HEK293 (cell line): ENCODE results near the gene ZNF528.
A peak's percentile ranks its signal among the peaks of the same experiment; 100 is the strongest.

Source experiments
- CTCF ChIA-PET: fragments of 350-600 bp; formaldehyde crosslinking; extraction: SDS; loops from one replicate; lab custom pipeline; 2021; ENCODE audit warnings: antibody characterized with exemption; lab: Yijun Ruan, JAX
- POLR2A ChIA-PET: fragments of 300-600 bp; formaldehyde crosslinking; extraction: SDS; loops from one replicate; lab custom pipeline; 2020; ENCODE audit warnings: antibody characterized with exemption, inconsistent platforms; lab: Yijun Ruan, JAX
- H3K27ac ChIP-seq: fragments of 200-500 bp; sonication (Bioruptor generic); 2 replicates; pipeline ENCODE4 v1.5.1; 2014; ENCODE audit warnings: low read depth, low read length, control low read depth, inconsistent platforms; ENCODE audit errors: extremely low read depth
- H3K36me3 ChIP-seq, 2 experiments: fragments of 200-500 bp in 1 of 2; sonication (Bioruptor generic) in 1 of 2; 1 replicate in 1 of 2; 2 replicates in 1 of 2; pipeline ENCODE4 v1.5.1; 2014 to 2017; ENCODE audit warnings: inconsistent platforms in 2 of 2, low read length in 2 of 2; ENCODE audit not compliant: control insufficient read depth in 2 of 2, insufficient read depth in 1 of 2
- H3K4me1 ChIP-seq: fragments of 200-500 bp; sonication (Bioruptor generic); 2 replicates; pipeline ENCODE4 v1.5.1; 2014; ENCODE audit warnings: mild to moderate bottlenecking, low read length, inconsistent platforms; ENCODE audit not compliant: control insufficient read depth, insufficient read depth
- H3K4me3 ChIP-seq: 2 replicates; pipeline ENCODE4 v1.5.1; 2011; ENCODE audit warnings: low read depth, mild to moderate bottlenecking, control low read depth, low read length, moderate library complexity
- H3K9me3 ChIP-seq: fragments of 200-500 bp; sonication (Bioruptor generic); 2 replicates; pipeline ENCODE4 v1.5.1; 2014; ENCODE audit warnings: low read depth, low read length, inconsistent platforms; ENCODE audit not compliant: control insufficient read depth, insufficient read depth
- KLF10 ChIP-seq: fragments of 450-650 bp; IDR thresholded peaks from 2 replicates; pipeline ENCODE4 v1.5.1; 2018; ENCODE audit warnings: missing biosample characterization, mild to moderate bottlenecking, missing genetic modification characterization
- REPIN1 ChIP-seq: fragments of 450-650 bp; formaldehyde crosslinking; IDR thresholded peaks from 2 replicates; pipeline ENCODE4 v1.5.1; 2017; ENCODE audit warnings: missing biosample characterization, missing genetic modification characterization, low read depth
- SETDB1 ChIP-seq: IDR thresholded peaks from one replicate; pipeline ENCODE4 v1.6.1; 2017; ENCODE audit warnings: mild to moderate bottlenecking, low read length, moderate library complexity, mixed read lengths; ENCODE audit not compliant: insufficient read length
- SP2 ChIP-seq: fragments of 450-650 bp; formaldehyde crosslinking; IDR thresholded peaks from 2 replicates; pipeline ENCODE4 v1.5.1; 2016; ENCODE audit warnings: missing biosample characterization, missing genetic modification characterization
- SP7 ChIP-seq: fragments of 450-650 bp; formaldehyde crosslinking; IDR thresholded peaks from 2 replicates; pipeline ENCODE4 v1.5.1; 2016; ENCODE audit warnings: missing biosample characterization, missing genetic modification characterization
- TRIM28 ChIP-seq: IDR thresholded peaks from 2 replicates; pipeline ENCODE4 v1.6.1; 2011; ENCODE audit warnings: low read length, control low read depth, borderline replicate concordance
- YY1 ChIP-seq: fragments of 450-650 bp; formaldehyde crosslinking; IDR thresholded peaks from 2 replicates; pipeline ENCODE4 v1.5.1; 2018; ENCODE audit warnings: missing biosample characterization, missing genetic modification characterization
- ZBTB20 ChIP-seq: fragments of 450-650 bp; formaldehyde crosslinking; IDR thresholded peaks from 2 replicates; pipeline ENCODE4 v1.5.1; 2016; ENCODE audit warnings: missing biosample characterization, missing genetic modification characterization
- ZBTB21 ChIP-seq: fragments of 450-650 bp; formaldehyde crosslinking; IDR thresholded peaks from 2 replicates; pipeline ENCODE4 v1.5.1; 2017; ENCODE audit warnings: missing biosample characterization, missing genetic modification characterization
- ZIC2 ChIP-seq: fragments of 450-650 bp; formaldehyde crosslinking; IDR thresholded peaks from 2 replicates; pipeline ENCODE4 v1.5.1; 2016; ENCODE audit warnings: missing biosample characterization, missing genetic modification characterization
- ZNF16 ChIP-seq: fragments of 450-650 bp; formaldehyde crosslinking; IDR thresholded peaks from 2 replicates; pipeline ENCODE4 v1.5.1; 2016; ENCODE audit warnings: low read depth, missing biosample characterization, missing genetic modification characterization
- ZNF24 ChIP-seq: fragments of 450-650 bp; formaldehyde crosslinking; IDR thresholded peaks from 2 replicates; pipeline ENCODE4 v1.5.1; 2016; ENCODE audit warnings: missing biosample characterization, missing genetic modification characterization
- ZNF274 ChIP-seq, 2 experiments: fragments of 200-500 bp in 1 of 2; fragments of 450-650 bp in 1 of 2; sonication (Bioruptor generic) in 1 of 2; formaldehyde crosslinking in 1 of 2; IDR thresholded peaks; 2 replicates each; pipeline versions ENCODE4 v1.5.1 to v1.6.1; 2014 to 2016; ENCODE audit warnings: borderline replicate concordance in 1 of 2, inconsistent platforms in 1 of 2, low read length in 1 of 2, missing biosample characterization in 1 of 2, missing genetic modification characterization in 1 of 2
- ZNF335 ChIP-seq: fragments of 450-650 bp; formaldehyde crosslinking; conservative IDR thresholded peaks from 2 replicates; pipeline ENCODE4 v1.5.1; 2016; ENCODE audit warnings: missing biosample characterization, missing genetic modification characterization
- ZNF416 ChIP-seq: fragments of 450-650 bp; formaldehyde crosslinking; IDR thresholded peaks from 2 replicates; pipeline ENCODE4 v1.5.1; 2016; ENCODE audit warnings: missing biosample characterization, missing genetic modification characterization
- ZNF473 ChIP-seq: fragments of 450-650 bp; formaldehyde crosslinking; IDR thresholded peaks from 2 replicates; pipeline ENCODE4 v1.5.1; 2017; ENCODE audit warnings: missing biosample characterization, missing genetic modification characterization
- ZNF600 ChIP-seq: fragments of 450-650 bp; formaldehyde crosslinking; IDR thresholded peaks from 2 replicates; pipeline ENCODE4 v1.5.1; 2016; ENCODE audit warnings: missing biosample characterization, missing genetic modification characterization
- ZNF610 ChIP-seq: fragments of 450-650 bp; formaldehyde crosslinking; IDR thresholded peaks from 2 replicates; pipeline ENCODE4 v1.5.1; 2016; ENCODE audit warnings: missing biosample characterization, missing genetic modification characterization, borderline replicate concordance
- ZNF626 ChIP-seq: fragments of 450-650 bp; sonication (Bioruptor Pico); formaldehyde crosslinking; IDR thresholded peaks from 2 replicates; pipeline ENCODE4 v1.5.1; 2018; ENCODE audit warnings: missing biosample characterization, missing genetic modification characterization, inconsistent platforms
- ZNF660 ChIP-seq: fragments of 450-650 bp; IDR thresholded peaks from 2 replicates; pipeline ENCODE4 v1.5.1; 2018; ENCODE audit warnings: missing biosample characterization, mild to moderate bottlenecking, missing genetic modification characterization
- ZNF670 ChIP-seq: fragments of 450-650 bp; formaldehyde crosslinking; IDR thresholded peaks from 2 replicates; pipeline ENCODE4 v1.5.1; 2016; ENCODE audit warnings: missing biosample characterization, missing genetic modification characterization, low read depth
- ZNF707 ChIP-seq: fragments of 450-650 bp; formaldehyde crosslinking; IDR thresholded peaks from 2 replicates; pipeline ENCODE4 v1.5.1; 2016; ENCODE audit warnings: missing biosample characterization, missing genetic modification characterization
- TF ChIP-seq, protein P1 (sequence below): fragments of 450-650 bp; formaldehyde crosslinking; IDR thresholded peaks from 2 replicates; pipeline ENCODE4 v1.5.1; 2017; ENCODE audit warnings: missing biosample characterization, missing genetic modification characterization
- TF ChIP-seq, protein P2 (sequence below): fragments of 450-650 bp; formaldehyde crosslinking; IDR thresholded peaks from 2 replicates; pipeline ENCODE4 v1.5.0; 2017; ENCODE audit warnings: missing biosample characterization, missing genetic modification characterization, borderline replicate concordance
- TF ChIP-seq, protein P3 (sequence below): fragments of 450-650 bp; formaldehyde crosslinking; IDR thresholded peaks from 2 replicates; pipeline ENCODE4 v1.5.1; 2016; ENCODE audit warnings: missing biosample characterization, missing genetic modification characterization
- TF ChIP-seq, protein P4 (sequence below): fragments of 450-650 bp; formaldehyde crosslinking; IDR thresholded peaks from 2 replicates; pipeline ENCODE4 v1.5.1; 2016; ENCODE audit warnings: missing biosample characterization, missing genetic modification characterization

The ZNF528 gene

DNA sequence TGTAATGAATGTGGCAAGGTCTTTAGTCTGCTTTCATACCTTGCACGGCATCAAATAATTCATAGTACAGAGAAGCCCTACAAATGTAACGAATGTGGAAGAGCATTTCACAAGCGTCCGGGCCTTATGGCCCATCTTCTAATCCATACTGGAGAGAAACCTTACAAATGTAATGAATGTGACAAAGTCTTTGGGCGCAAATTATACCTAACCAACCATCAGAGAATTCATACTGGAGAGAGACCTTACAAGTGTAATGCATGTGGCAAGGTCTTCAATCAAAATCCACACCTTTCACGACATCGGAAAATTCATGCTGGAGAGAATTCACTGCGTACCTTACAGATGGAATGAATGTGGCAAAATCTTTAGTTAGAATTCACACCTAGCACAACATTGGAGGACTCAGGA is 31.2 kb upstream of the ZNF528 start:
- Histone ChIP-seq H3K9me3 (peaks cover 2% of the 10 kb centered on the region), H3K36me3 (peaks cover 0 to under 1% of the 10 kb centered on the region in 2 experiments; a peak in 1 of 3 replicates), H3K27ac (no peak overlapping the region), H3K4me1 (no peaks in the 10 kb centered on the region), H3K4me3 (no peak overlapping the region)
- CTCF ChIA-PET, result interaction anchor here (0.6 kb wide), 1 partner anchor 19 kb away, joined by 3 read pairs; no protein-coding TSS in a partner anchor
- TF ChIP-seq, protein P1, sequence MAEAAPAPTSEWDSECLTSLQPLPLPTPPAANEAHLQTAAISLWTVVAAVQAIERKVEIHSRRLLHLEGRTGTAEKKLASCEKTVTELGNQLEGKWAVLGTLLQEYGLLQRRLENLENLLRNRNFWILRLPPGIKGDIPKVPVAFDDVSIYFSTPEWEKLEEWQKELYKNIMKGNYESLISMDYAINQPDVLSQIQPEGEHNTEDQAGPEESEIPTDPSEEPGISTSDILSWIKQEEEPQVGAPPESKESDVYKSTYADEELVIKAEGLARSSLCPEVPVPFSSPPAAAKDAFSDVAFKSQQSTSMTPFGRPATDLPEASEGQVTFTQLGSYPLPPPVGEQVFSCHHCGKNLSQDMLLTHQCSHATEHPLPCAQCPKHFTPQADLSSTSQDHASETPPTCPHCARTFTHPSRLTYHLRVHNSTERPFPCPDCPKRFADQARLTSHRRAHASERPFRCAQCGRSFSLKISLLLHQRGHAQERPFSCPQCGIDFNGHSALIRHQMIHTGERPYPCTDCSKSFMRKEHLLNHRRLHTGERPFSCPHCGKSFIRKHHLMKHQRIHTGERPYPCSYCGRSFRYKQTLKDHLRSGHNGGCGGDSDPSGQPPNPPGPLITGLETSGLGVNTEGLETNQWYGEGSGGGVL, result no peak
- peak; percentile 43; the same call in 1 of the 2 replicates for TF ChIP-seq ZNF274 (IDR thresholded peaks at IDR 0.05; ENCODE audit: low read length)
- TF ChIP-seq ZNF274 (tag by site-specific recombination; IDR thresholded peaks at IDR 0.05; ENCODE audit: borderline replicate concordance), result peak; percentile 9; the same call in 1 of the 2 replicates
- peak; percentile 88 for TF ChIP-seq SETDB1
- peak; percentile 37; the same call in 1 of the 2 replicates for TF ChIP-seq TRIM28
- POLR2A ChIA-PET, result no interaction called here

DNA sequence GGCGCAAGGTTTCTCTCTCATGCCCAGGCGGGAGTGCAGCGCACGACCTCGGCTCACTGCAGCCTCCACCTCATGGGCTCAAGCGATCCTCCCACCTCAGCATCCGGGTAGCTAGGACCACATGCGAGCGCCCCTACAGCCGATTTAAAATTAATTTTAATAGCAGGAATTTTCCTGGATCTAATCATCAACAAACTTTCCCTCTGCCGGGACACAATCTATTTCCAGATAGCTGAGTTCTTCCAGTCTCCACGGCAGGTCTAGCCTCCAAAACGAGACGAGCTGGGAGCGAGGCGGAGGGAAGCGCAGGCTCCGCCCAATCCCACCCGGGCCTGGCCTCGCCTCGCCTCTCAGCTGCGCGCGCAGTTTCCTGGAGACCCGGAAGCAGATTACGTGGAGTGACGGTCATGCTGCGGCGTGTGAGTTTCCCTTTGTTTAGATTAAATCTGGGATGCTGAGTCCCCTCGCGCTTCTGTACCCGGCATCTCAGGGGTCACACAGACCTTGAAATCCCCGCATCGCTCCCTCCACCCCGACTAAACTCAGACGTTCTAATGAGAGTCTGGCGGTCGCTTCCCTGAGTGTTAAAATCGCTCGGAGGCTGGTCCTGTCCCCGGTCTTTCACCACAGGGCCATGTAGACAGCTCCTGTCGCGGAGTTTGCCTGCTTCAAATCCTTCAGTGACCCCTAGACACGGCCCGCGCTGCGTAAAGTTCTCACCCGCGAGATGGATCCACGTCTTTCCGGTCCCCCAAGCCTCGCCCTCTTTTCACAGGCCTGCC is 27.9 kb upstream of the ZNF528 start, which contains the start of gene ZNF880:
Gene ZNF880, plus strand, starts transcription at position 365 of the 782 bp plus-strand sequence. Its CDS starts 43 bp downstream, at position 408.
- peak within 1 kb of the TSS; percentile 70 for H3K4me3 ChIP-seq
- ChIA-PET CTCF (interaction anchor here (0.7 kb wide), 1 partner anchor 221 kb away, joined by 3 read pairs; no protein-coding TSS in a partner anchor), POLR2A (interaction anchor here (0.9 to 1.0 kb wide), 2 partner anchors 73 to 84 kb away, joined by 3 to 4 read pairs; partner anchors contain the start of genes ZNF480 and ZNF578)
- peak within 1 kb of the TSS; percentile 56 for H3K27ac ChIP-seq
- H3K4me1 ChIP-seq, result no peaks in the 10 kb centered on the region
- no peaks in the 10 kb centered on the region; the same call in 1 of the 2 replicates for H3K9me3 ChIP-seq
- peaks cover 4 to 20% of the 10 kb centered on the region in 2 experiments; a peak in 2 of 3 replicates for H3K36me3 ChIP-seq
- TF ChIP-seq KLF10 (tag by site-specific recombination) (no peak), SP7 (tag by site-specific recombination) (no peak; the same call in 1 of the 2 replicates), SP2 (tag by site-specific recombination) (peak; percentile 69), ZNF335 (tag by site-specific recombination) (peak; percentile 77), ZBTB20 (tag by site-specific recombination) (peak; percentile 52), ZIC2 (no peak), ZNF416 (tag by site-specific recombination) (no peak), ZNF473 (tag by site-specific recombination) (no peak), YY1 (no peak), ZNF24 (tag by site-specific recombination) (0 out of 2 replicates have a peak, but pooled peaks have one; percentile 15), TRIM28 (no peak), ZNF626 (tag by site-specific recombination) (no peak), ZNF670 (tag by site-specific recombination) (no peak), ZNF660 (tag by site-specific recombination) (0 out of 2 replicates have a peak, but pooled peaks have one; percentile 39), ZNF610 (tag by site-specific recombination) (no peak), ZNF600 (tag by site-specific recombination) (no peak), ZNF707 (tag by site-specific recombination) (no peak), ZNF16 (tag by site-specific recombination) (no peak), SETDB1 (peak; percentile 71), ZBTB21 (tag by site-specific recombination) (0 out of 2 replicates have a peak, but pooled peaks have one; percentile 47), REPIN1 (tag by site-specific recombination) (no peak)
- TF ChIP-seq, protein P2, sequence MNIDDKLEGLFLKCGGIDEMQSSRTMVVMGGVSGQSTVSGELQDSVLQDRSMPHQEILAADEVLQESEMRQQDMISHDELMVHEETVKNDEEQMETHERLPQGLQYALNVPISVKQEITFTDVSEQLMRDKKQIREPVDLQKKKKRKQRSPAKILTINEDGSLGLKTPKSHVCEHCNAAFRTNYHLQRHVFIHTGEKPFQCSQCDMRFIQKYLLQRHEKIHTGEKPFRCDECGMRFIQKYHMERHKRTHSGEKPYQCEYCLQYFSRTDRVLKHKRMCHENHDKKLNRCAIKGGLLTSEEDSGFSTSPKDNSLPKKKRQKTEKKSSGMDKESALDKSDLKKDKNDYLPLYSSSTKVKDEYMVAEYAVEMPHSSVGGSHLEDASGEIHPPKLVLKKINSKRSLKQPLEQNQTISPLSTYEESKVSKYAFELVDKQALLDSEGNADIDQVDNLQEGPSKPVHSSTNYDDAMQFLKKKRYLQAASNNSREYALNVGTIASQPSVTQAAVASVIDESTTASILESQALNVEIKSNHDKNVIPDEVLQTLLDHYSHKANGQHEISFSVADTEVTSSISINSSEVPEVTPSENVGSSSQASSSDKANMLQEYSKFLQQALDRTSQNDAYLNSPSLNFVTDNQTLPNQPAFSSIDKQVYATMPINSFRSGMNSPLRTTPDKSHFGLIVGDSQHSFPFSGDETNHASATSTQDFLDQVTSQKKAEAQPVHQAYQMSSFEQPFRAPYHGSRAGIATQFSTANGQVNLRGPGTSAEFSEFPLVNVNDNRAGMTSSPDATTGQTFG (tag by site-specific recombination), result no peak
- TF ChIP-seq, protein P3, sequence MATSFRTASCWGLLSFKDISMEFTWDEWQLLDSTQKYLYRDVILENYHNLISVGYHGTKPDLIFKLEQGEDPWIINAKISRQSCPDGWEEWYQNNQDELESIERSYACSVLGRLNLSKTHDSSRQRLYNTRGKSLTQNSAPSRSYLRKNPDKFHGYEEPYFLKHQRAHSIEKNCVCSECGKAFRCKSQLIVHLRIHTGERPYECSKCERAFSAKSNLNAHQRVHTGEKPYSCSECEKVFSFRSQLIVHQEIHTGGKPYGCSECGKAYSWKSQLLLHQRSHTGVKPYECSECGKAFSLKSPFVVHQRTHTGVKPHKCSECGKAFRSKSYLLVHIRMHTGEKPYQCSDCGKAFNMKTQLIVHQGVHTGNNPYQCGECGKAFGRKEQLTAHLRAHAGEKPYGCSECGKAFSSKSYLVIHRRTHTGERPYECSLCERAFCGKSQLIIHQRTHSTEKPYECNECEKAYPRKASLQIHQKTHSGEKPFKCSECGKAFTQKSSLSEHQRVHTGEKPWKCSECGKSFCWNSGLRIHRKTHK (tag by site-specific recombination), result no peak
- TF ChIP-seq, protein P4, sequence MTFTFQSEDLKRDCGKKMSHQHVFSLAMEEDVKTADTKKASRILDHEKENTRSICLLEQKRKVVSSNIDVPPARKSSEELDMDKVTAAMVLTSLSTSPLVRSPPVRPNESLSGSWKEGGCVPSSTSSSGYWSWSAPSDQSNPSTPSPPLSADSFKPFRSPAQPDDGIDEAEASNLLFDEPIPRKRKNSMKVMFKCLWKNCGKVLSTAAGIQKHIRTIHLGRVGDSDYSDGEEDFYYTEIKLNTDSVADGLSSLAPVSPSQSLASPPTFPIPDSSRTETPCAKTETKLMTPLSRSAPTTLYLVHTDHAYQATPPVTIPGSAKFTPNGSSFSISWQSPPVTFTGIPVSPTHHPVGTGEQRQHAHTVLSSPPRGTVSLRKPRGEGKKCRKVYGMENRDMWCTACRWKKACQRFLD (tag by site-specific recombination), result no peak
